ENCODE data around the gene TGFBRAP1. TPM values are rescaled to one million over a fixed set of nuclear protein-coding genes. Genes with fewer than 3 reads are reported as not detected.

Gene TGFBRAP1
- total RNA-seq, 1 experiment from 2014 or later: 16.7 TPM

- Histone ChIP-seq H3K79me2 (ENCODE audit: low read depth) (no peaks in the 10 kb centered on the region), H3K27me3 (ENCODE audit: insufficient read depth, low read depth) (no peaks in the 10 kb centered on the region), H3K36me3 (ENCODE audit: low read depth) (no peaks in the 10 kb centered on the region), H3K4me3 (no peak overlapping the region), H3K4me2 (no peak overlapping the region), H3K27ac (no peak overlapping the region), H3K9me3 (ENCODE audit: insufficient read depth, low read depth) (no peaks in the 10 kb centered on the region), H2AFZ (no peak overlapping the region), H4K20me1 (ENCODE audit: insufficient read depth) (no peaks in the 10 kb centered on the region), H3K9me2 (ENCODE audit: insufficient read depth) (no peaks in the 10 kb centered on the region; the same call in 1 of the 2 replicates), H3F3A (ENCODE audit: insufficient read depth, low read depth) (no peaks in the 10 kb centered on the region), H3K4me1 (replicated peaks; ENCODE audit: insufficient read depth) (no peaks in the 10 kb centered on the region)
- ChIA-PET POLR2A (ENCODE audit: unreplicated experiment) (no interaction called here), CTCF (no interaction called here)
- intact Hi-C loops (cut with micrococcal nuclease; ENCODE audit: unreplicated experiment): no loop called here
- TF ChIP-seq CTCF (conservative IDR thresholded peaks at IDR 0.05) (no peak), EZH2 (IDR thresholded peaks at IDR 0.05; ENCODE audit: low read depth) (no peak)
- no peak for DNase-seq
- no TSS peak for BruUV-seq (replicated peaks)
These were observed 79.6 kb downstream of the TGFBRAP1 start for GRCh38 chr2:105249891-105250290.

GRCh38 chr2:105249181-105249580 is 80.4 kb downstream of the TGFBRAP1 start:
- Histone ChIP-seq H3K27me3 (ENCODE audit: insufficient read depth, low read depth) (0 out of 2 replicates have a peak, but pooled peaks cover 2% of the 10 kb centered on the region), H3K79me2 (ENCODE audit: low read depth) (no peaks in the 10 kb centered on the region), H2AFZ (no peak overlapping the region), H3F3A (ENCODE audit: insufficient read depth, low read depth) (no peaks in the 10 kb centered on the region), H3K36me3 (ENCODE audit: low read depth) (no peaks in the 10 kb centered on the region), H4K20me1 (ENCODE audit: insufficient read depth) (no peaks in the 10 kb centered on the region), H3K27ac (no peak overlapping the region), H3K4me1 (replicated peaks; ENCODE audit: insufficient read depth) (no peaks in the 10 kb centered on the region), H3K9me2 (ENCODE audit: insufficient read depth) (no peaks in the 10 kb centered on the region; the same call in 1 of the 2 replicates), H3K9me3 (ENCODE audit: insufficient read depth, low read depth) (no peaks in the 10 kb centered on the region), H3K4me3 (no peak overlapping the region), H3K4me2 (no peak overlapping the region)
- BruUV-seq (replicated peaks): no TSS peak
- DNase-seq: no peak
- intact Hi-C loops (cut with micrococcal nuclease; ENCODE audit: unreplicated experiment): no loop called here
- no peak for TF ChIP-seq CTCF (conservative IDR thresholded peaks at IDR 0.05)
- TF ChIP-seq EZH2 (IDR thresholded peaks at IDR 0.05; ENCODE audit: low read depth): no peak
- CTCF ChIA-PET: no interaction called here
- POLR2A ChIA-PET (ENCODE audit: unreplicated experiment): no interaction called here

GRCh38 chr2:105248316-105249070 is 81.0 kb downstream of the TGFBRAP1 start:
- POLR2A ChIA-PET (ENCODE audit: unreplicated experiment): no interaction called here

More at GRCh38 chr2:105248316-105249070, 81.0 kb downstream of the TGFBRAP1 start:
- H3K4me2 ChIP-seq: no peak overlapping the region
- BruUV-seq (replicated peaks): no TSS peak
- H3K9me2 ChIP-seq (ENCODE audit: insufficient read depth): no peaks in the 10 kb centered on the region; the same call in 1 of the 2 replicates
- TF ChIP-seq EZH2 (IDR thresholded peaks at IDR 0.05; ENCODE audit: low read depth) (no peak), CTCF (conservative IDR thresholded peaks at IDR 0.05) (no peak)
- no peaks in the 10 kb centered on the region for H3K9me3 ChIP-seq (ENCODE audit: insufficient read depth, low read depth)
- no peaks in the 10 kb centered on the region for H3K79me2 ChIP-seq (ENCODE audit: low read depth)
- no peak overlapping the region for H3K4me3 ChIP-seq
- no peak for DNase-seq
- H3K36me3 ChIP-seq (ENCODE audit: low read depth): no peaks in the 10 kb centered on the region
- no peak overlapping the region for H2AFZ ChIP-seq
- CTCF ChIA-PET: no interaction called here
- intact Hi-C loops (cut with micrococcal nuclease; ENCODE audit: unreplicated experiment): no loop called here
- no peak overlapping the region for H3K27ac ChIP-seq
- no peaks in the 10 kb centered on the region for H3F3A ChIP-seq (ENCODE audit: insufficient read depth, low read depth)
- H4K20me1 ChIP-seq (ENCODE audit: insufficient read depth): no peaks in the 10 kb centered on the region
- H3K4me1 ChIP-seq (replicated peaks; ENCODE audit: insufficient read depth): no peaks in the 10 kb centered on the region
- 0 out of 2 replicates have a peak, but pooled peaks cover 6% of the 10 kb centered on the region for H3K27me3 ChIP-seq (ENCODE audit: insufficient read depth, low read depth)

Measured in PC-9 (cell line).